GM12875 (cell line): ENCODE results near the gene CEP85L.

Source experiments
- H3K4me3 ChIP-seq: one replicate; pipeline ENCODE4 v1.5.1; 2011; ENCODE audit warnings: low read depth, low read length, control low read depth
- CTCF ChIP-seq: IDR thresholded peaks from 2 replicates; pipeline ENCODE4 v1.5.1; 2011; ENCODE audit warnings: low read depth, mild to moderate bottlenecking, control low read depth, inconsistent platforms, low read length, moderate library complexity, borderline replicate concordance; ENCODE audit not compliant: insufficient read depth

Gene CEP85L

GRCh38 chr6:118649918-118650581 is 1.3 kb downstream of the CEP85L start:
- peak overlapping the region; percentile 69 for H3K4me3 ChIP-seq
- TF ChIP-seq CTCF, result no peak

- H3K4me3 ChIP-seq, result no peak overlapping the region
- no peak for TF ChIP-seq CTCF
These were observed 2.4 kb downstream of the CEP85L start for GRCh38 chr6:118648866-118649554.

GRCh38 chr6:118646977-118647376 is 4.4 kb downstream of the CEP85L start:
- H3K4me3 ChIP-seq, result no peak overlapping the region
- TF ChIP-seq CTCF, result no peak

- no peak overlapping the region for H3K4me3 ChIP-seq
These were observed 6.0 kb downstream of the CEP85L start for GRCh38 chr6:118645395-118645794.

GRCh38 chr6:118644007-118644406 is 7.4 kb downstream of the CEP85L start:
- no peak overlapping the region for H3K4me3 ChIP-seq
- TF ChIP-seq CTCF, result no peak

More at GRCh38 chr6:118645395-118645794, 6.0 kb downstream of the CEP85L start:
- no peak for TF ChIP-seq CTCF

GRCh38 chr6:118641042-118641441 is 10.3 kb downstream of the CEP85L start:
- TF ChIP-seq CTCF, result no peak
- H3K4me3 ChIP-seq, result no peak overlapping the region
